ENCODE measurements around the gene BRSK1. TPM values are rescaled to one million over a fixed set of nuclear protein-coding genes. Genes with fewer than 3 reads are reported as not detected.

Gene BRSK1
- total and polyA plus RNA-seq, 2 of the 13 experiments (the other 11 are each of a cell fraction or from before 2014, with no cell fraction given) = 0.18 to 1.2 TPM

- CTCF ChIA-PET (ENCODE audit: low intra/inter-chr PET ratio, low total read pairs) = no interaction called here
- ATAC-seq (no peak), FAIRE-seq (no peak), DNase-seq (ENCODE audit: low spot score) (no peak)
- in situ Hi-C loops (cut with HindIII; ENCODE audit: extremely low pct_ligation_motif_present, low pct_unique_long_range_greater_than_20kb) = no loop called here
- Histone ChIP-seq H3K27me3 (ENCODE audit: control insufficient read depth in 1 of 2, insufficient read depth in 2 of 2, low read length in 2 of 2) (no peaks in the 10 kb centered on the region), H3K79me2 (ENCODE audit: insufficient read depth, low read length) (peaks cover 31% of the 10 kb centered on the region), H4K20me1 (ENCODE audit: insufficient read depth, low read length) (peaks cover 29% of the 10 kb centered on the region; the same call in 1 of the 2 replicates), H3K36me3 (replicated peaks in 1 of 2; ENCODE audit: control insufficient read depth in 1 of 2, insufficient read depth in 2 of 2, low read length in 2 of 2) (peaks cover 40 to 79% of the 10 kb centered on the region in 2 experiments), H3K9me3 (ENCODE audit: low read length) (no peaks in the 10 kb centered on the region), H3K9ac (ENCODE audit: insufficient read depth, low read depth, low read length) (no peak overlapping the region), H3K4me1 (ENCODE audit: insufficient read depth, low read length) (peaks cover 15% of the 10 kb centered on the region), H2AFZ (ENCODE audit: low read length) (no peak overlapping the region), H3K4me2 (ENCODE audit: low read depth, low read length) (no peak overlapping the region), H3K27ac (ENCODE audit: extremely low read length, insufficient read depth, low read length) (no peak overlapping the region), H3K4me3 (replicated peaks in 1 of 3; ENCODE audit: insufficient read depth in 1 of 3, low read depth in 2 of 3, low read length in 3 of 3) (no peak overlapping the region)
- TF ChIP-seq RERE (CRISPR knock-in tag; IDR thresholded peaks at IDR 0.05; ENCODE audit: low read depth) (no peak), POGZ (CRISPR knock-in tag; IDR thresholded peaks at IDR 0.05) (no peak), ZNF782 (CRISPR knock-in tag; IDR thresholded peaks at IDR 0.05; ENCODE audit: borderline replicate concordance) (no peak), NR1H2 (CRISPR knock-in tag; IDR thresholded peaks at IDR 0.05; ENCODE audit: borderline replicate concordance, low read depth) (no peak), SKI (IDR thresholded peaks at IDR 0.05; ENCODE audit: partially characterized antibody) (no peak), MNT (IDR thresholded peaks at IDR 0.05) (no peak), DPF2 (CRISPR knock-in tag; IDR thresholded peaks at IDR 0.05; ENCODE audit: borderline replicate concordance, low read depth) (no peak), ELK4 (CRISPR knock-in tag; IDR thresholded peaks at IDR 0.05; ENCODE audit: borderline replicate concordance) (no peak), ZNF772 (CRISPR knock-in tag; IDR thresholded peaks at IDR 0.05) (no peak), HOXD1 (CRISPR knock-in tag; IDR thresholded peaks at IDR 0.05) (no peak)
- BruUV-seq (replicated peaks) = no TSS peak
- intact Hi-C loops (cut with micrococcal nuclease; ENCODE audit: unreplicated experiment) = no loop called here
- POLR2A ChIA-PET = interaction anchor here (2.2 kb wide), 1 partner anchor 14 kb away, joined by 8 read pairs; the partner anchor contains the start of gene PPP6R1
- 98% methylated on average over 10 of the region's 23 CpGs for WGBS (ENCODE audit: low lambda C conversion rate)
Observed at GRCh38 chr19:55245236-55245904, 38.4 kb upstream of the BRSK1 start.
